ENCODE measurements around the gene EIF4G1.
A peak's percentile ranks its signal among the peaks of the same experiment; 100 is the strongest.

EIF4G1 gene

DNA sequence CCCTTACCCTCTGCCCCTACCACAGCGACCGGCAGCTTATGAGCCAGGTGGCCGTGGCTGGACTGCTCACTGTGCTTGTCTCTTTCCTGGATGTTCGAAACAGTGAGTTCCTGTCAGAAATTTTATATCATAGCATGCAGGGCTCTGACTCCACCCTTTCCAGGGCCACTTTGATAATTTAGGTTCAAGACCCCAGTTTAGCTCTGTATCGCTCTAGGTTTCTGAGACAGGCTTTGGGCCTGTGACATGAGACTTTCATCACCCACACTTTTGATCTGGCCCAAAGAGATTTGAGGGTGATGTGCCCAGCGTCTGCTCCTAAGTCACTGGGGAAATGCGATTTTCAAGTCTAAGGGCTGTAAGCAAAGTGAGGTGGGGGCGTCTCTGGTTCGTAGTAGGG lies 6.5 kb upstream of the EIF4G1 start:
- no peak for DNase-seq (ENCODE audit: low read depth)

- DNase-seq (ENCODE audit: low read depth): no peak
Observed at GRCh38 chr3:184308744-184309143, 5.7 kb upstream of the EIF4G1 start.

- DNase-seq (ENCODE audit: low read depth): no peak
Observed at GRCh38 chr3:184311633-184312032, 2.8 kb upstream of the EIF4G1 start.

DNA sequence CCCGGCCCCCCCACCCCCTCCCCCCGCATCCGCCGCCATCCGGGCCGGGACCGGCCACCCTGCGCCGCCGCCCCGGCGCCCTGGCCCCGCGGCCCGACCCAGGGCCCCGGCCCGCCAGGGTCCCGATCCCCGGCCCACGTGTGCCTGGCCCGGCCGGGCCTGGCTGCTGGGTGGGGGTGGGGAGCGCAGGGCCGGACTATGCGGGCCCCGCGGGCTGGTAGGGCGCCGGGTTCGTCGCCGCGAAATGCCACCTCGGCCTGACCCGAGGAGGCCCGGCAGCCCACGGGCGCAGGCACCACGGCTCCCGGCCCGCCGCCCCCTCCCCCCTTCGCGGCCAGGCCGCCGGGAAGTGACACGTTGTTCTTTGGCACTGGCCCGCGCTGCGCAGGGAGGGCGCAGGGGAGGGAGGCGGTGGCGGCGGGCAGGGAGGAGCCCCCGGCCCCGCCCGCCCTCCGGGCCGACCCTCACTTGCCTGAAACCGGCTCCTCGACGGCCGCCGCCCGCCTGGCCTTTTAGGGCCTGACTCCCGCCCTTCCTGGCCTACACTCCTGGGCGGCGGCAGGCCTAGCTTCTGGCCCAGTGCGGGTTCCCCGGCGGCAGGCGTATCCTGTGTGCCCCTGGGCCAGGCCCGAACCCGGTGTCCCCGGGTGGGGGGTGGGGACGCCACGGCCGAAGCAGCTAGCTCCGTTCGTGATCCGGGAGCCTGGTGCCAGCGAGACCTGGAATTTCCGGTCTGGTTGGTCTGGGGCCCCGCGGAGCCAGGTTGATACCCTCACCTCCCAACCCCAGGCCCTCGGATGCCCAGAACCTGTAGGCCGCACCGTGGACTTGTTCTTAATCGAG lies 515 bp downstream of the EIF4G1 start:
- DNase-seq (ENCODE audit: low read depth): peak; percentile 64

DNA sequence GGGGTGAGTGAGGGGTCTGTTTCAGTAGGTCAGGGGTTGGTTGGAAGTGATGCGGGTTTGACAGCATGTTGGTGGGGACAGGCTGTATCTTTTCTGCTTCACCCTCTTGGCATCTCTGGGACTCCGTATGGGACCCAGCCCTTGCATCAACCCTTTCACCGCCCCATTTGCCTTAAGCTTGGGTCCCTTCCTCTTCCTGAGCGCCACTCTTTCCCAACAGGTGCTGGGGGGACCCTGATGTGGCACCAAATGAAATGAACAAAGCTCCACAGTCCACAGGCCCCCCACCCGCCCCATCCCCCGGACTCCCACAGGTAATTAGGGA lies 1.1 kb downstream of the EIF4G1 start:
- DNase-seq (ENCODE audit: low read depth): no peak

DNA sequence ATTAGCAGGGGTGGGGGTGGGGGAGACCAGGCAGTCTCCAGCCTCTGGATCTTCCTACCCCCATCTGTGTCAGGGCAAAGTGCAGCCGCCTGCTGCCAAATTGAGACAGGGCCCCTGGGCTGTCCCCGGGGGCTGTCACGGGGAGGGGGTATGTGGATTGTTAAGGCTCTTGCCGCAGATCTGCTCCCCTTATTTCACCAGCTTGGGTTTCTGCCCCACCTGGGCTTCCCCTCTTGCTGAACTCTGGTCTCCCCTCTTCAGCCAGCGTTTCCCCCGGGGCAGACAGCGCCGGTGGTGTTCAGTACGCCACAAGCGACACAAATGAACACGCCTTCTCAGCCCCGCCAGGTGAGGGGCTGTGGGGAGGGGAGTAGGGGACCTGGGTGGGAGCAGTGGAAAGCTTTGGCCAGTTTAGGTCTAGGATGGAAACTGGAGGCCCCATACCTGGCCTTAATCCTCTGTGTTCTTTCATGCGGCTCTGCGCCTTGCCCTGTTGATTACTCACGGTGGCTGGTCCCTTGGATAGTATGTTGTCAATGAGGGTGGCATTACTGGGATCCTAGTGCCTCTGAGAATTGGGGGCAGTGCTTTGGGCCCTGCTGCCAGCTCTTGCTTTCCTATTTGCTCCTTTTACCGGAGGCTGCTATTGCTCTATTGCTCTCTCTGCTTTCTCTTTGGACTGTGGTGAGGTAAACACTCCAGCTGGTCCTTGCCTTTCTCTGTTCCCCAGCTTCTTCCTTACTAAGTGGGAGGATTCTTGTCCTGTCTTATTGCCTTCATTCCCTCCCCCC lies 1.7 kb downstream of the EIF4G1 start:
- DNase-seq (ENCODE audit: low read depth): no peak

GRCh38 chr3:184316792-184317191 lies 2.4 kb downstream of the EIF4G1 start:
- no peak for DNase-seq (ENCODE audit: low read depth)

DNA sequence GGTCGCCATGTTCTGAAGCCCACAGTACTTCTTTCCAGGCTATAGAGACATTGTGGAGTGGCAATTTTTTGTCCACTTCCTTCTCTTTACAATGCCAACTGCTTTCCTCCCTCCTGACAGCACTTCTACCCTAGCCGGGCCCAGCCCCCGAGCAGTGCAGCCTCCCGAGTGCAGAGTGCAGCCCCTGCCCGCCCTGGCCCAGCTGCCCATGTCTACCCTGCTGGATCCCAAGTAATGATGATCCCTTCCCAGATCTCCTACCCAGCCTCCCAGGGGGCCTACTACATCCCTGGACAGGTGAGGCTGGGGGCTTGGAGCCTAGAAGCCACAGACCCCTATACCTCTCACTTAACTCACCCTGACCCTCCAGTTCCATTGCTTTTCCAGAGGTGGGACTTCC lies 2.8 kb downstream of the EIF4G1 start:
- no peak for DNase-seq (ENCODE audit: low read depth)

DNA sequence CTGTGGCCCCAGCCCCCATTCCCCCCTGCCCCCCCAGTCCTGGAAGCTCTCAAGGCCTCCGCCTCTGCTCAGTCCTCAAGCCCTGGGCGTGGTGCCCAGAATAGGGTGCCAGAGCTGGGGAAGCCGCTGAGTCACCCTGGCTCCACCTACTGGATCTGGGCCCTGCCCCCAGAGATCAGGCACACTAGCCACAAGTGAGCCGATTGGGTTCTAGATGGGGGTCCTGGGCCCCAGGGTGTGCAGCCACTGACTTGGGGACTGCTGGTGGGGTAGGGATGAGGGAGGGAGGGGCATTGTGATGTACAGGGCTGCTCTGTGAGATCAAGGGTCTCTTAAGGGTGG lies 5.7 kb downstream of the EIF4G1 start:
- DNase-seq (ENCODE audit: low read depth): no peak

DNA sequence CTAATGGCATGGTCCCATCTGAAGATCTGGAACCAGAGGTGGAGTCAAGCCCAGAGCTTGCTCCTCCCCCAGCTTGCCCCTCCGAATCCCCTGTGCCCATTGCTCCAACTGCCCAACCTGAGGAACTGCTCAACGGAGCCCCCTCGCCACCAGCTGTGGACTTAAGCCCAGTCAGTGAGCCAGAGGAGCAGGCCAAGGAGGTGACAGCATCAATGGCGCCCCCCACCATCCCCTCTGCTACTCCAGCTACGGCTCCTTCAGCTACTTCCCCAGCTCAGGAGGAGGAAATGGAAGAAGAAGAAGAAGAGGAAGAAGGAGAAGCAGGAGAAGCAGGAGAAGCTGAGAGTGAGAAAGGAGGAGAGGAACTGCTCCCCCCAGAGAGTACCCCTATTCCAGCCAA lies 7.3 kb downstream of the EIF4G1 start:
- DNase-seq (ENCODE audit: low read depth): no peak

DNA sequence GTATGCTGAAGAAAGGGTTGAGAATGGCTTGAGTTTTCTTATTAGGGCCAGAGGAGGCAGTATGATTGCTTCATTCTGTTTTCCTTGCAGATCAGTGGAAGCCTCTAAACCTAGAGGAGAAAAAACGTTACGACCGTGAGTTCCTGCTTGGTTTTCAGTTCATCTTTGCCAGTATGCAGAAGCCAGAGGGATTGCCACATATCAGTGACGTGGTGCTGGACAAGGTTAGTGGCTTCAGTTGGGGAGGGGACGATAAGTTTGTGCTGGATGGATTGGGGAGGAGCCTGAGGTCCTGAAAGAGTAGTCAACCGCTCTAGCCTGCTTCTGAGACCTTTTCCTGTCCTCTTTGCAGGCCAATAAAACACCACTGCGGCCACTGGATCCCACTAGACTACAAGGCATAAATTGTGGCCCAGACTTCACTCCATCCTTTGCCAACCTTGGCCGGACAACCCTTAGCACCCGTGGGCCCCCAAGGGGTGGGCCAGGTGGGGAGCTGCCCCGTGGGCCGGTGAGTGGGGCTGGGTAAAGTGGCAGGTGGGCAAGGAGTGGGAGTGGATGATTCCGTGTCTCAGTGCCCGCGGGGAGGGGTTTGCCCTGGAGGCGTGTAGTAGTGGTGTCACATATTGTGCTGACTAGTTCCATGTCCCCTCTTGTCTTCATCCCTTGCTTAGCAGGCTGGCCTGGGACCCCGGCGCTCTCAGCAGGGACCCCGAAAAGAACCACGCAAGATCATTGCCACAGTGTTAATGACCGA lies 8.5 kb downstream of the EIF4G1 start:
- DNase-seq (ENCODE audit: low read depth): no peak

DNA sequence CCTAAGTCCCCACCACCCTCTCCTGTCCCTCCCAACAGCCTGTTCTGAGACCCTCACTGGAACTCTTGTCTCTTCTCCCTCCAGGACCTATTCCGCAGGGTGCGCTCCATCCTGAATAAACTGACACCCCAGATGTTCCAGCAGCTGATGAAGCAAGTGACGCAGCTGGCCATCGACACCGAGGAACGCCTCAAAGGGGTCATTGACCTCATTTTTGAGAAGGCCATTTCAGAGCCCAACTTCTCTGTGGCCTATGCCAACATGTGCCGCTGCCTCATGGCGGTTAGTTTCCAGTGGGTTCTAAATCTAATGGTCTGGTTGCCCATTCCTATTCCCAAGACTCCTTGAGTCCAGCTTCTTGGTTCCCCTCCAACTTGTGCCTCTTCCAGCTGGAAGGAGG lies 9.3 kb downstream of the EIF4G1 start:
- DNase-seq (ENCODE audit: low read depth): no peak

GRCh38 chr3:184325269-184325668 lies 10.9 kb downstream of the EIF4G1 start:
- no peak for DNase-seq (ENCODE audit: low read depth)

GRCh38 chr3:184325715-184326369 lies 11.4 kb downstream of the EIF4G1 start:
- DNase-seq (ENCODE audit: low read depth): peak; percentile 21

GRCh38 chr3:184327171-184327570 lies 12.8 kb downstream of the EIF4G1 start:
- no peak for DNase-seq (ENCODE audit: low read depth)

DNA sequence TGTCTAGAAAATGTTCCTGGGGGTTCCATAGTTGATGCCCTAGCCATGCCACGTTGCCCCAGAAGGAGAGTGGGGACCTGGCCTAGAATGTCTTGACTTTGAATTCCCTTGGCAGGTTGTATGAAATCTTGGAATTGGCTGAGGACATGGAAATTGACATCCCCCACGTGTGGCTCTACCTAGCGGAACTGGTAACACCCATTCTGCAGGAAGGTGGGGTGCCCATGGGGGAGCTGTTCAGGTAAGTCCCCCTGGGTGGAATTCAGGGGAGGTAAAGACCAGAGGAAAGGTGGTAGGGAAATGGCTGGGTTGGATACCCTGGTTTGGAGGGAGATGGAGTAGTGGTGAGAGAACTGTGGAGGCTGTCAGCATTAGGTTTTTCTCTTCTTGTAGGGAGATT lies 14.1 kb downstream of the EIF4G1 start:
- no peak for DNase-seq (ENCODE audit: low read depth)

- no peak for DNase-seq (ENCODE audit: low read depth)
Observed at GRCh38 chr3:184332370-184333090, 18.1 kb downstream of the EIF4G1 start.

- DNase-seq (ENCODE audit: low read depth): no peak
Observed at GRCh38 chr3:184333190-184333589, 18.8 kb downstream of the EIF4G1 start.

- no peak for DNase-seq (ENCODE audit: low read depth)
Observed at GRCh38 chr3:184333700-184334099, 19.3 kb downstream of the EIF4G1 start.

- DNase-seq (ENCODE audit: low read depth): no peak
Observed at GRCh38 chr3:184334470-184335158, 20.2 kb downstream of the EIF4G1 start.

GRCh38 chr3:184335291-184335660 lies 20.9 kb downstream of the EIF4G1 start:
- no peak for DNase-seq (ENCODE audit: low read depth)

Data from activated T-helper 9 cell treated with anti-CD3 and anti-CD28 coated beads, Interleukin-2, amount 50 U/mL, for 16 hours (primary cell).